Right kidney (tissue), 1 donor: ENCODE results near the gene AGA.

Source experiments
- DNase-seq: peaks from one replicate; pipeline ENCODE4 v3.0.0-alpha.2; 2016

Gene AGA

GRCh38 chr4:177391287-177391686 lies 51.0 kb downstream of the AGA start:
- no peak for DNase-seq

GRCh38 chr4:177386278-177386815 lies 55.9 kb downstream of the AGA start:
- DNase-seq = no peak

GRCh38 chr4:177385576-177386277 lies 56.5 kb downstream of the AGA start:
- DNase-seq = no peak

GRCh38 chr4:177384856-177385397 lies 57.3 kb downstream of the AGA start:
- no peak for DNase-seq

- DNase-seq = no peak
Observed at GRCh38 chr4:177381762-177382310, 60.4 kb downstream of the AGA start.
